Mucosa of descending colon (tissue), 3 donors: ENCODE measurements around the gene PAK5. TPM values are rescaled to one million over a fixed set of nuclear protein-coding genes. Genes with fewer than 3 reads are reported as not detected.

Experiments
- ATAC-seq: fragments of 200-7000 bp; cut with Tn5 transposase; one replicate; pipeline ENCODE4 v1.9.1; 2020; ENCODE audit warnings: mild to moderate bottlenecking, moderate library complexity
- DNase-seq, 3 donors: peaks; one replicate each; pipeline ENCODE4 v3.0.0-alpha.2; 2020
- H3K36me3 ChIP-seq: fragments of 200-600 bp; one replicate; pipeline ENCODE4 v1.8.0; 2021; ENCODE audit warnings: low read depth, mild to moderate bottlenecking
- H3K4me1 ChIP-seq: fragments of 200-600 bp; one replicate; pipeline ENCODE4 v1.8.0; 2021; ENCODE audit warnings: low read depth, mild to moderate bottlenecking
- H3K4me3 ChIP-seq: fragments of 200-600 bp; one replicate; pipeline ENCODE4 v1.8.0; 2021; ENCODE audit warnings: mild to moderate bottlenecking
- H3K9me3 ChIP-seq: fragments of 200-600 bp; one replicate; pipeline ENCODE4 v1.8.0; 2021; ENCODE audit warnings: mild to moderate bottlenecking
- CTCF ChIP-seq: fragments of 200-600 bp; IDR thresholded peaks from one replicate; pipeline ENCODE4 v1.8.0; 2022; ENCODE audit warnings: antibody characterized with exemption, mild to moderate bottlenecking
- intact Hi-C, 2 donors: fragments of 100-400 bp; cut with DNase I in 1 of 2; cut with micrococcal nuclease in 1 of 2; formaldehyde crosslinking; loops; one replicate each; pipeline versions ENCODE4 v1.11.0 to v1.11.1; 2022; cut with DNase I, micrococcal nuclease
- total RNA-seq, 3 donors: library from RNA; stranded (reverse); fragmentation: NEBNext Ultra II Directional in 2 of 3; extraction: Animal tissue kit (Norgen Biotek cat#: 25700) in 2 of 3; gene quantifications; one replicate each; pipeline versions ENCODE4 v1.2.1 to v1.2.4, GENCODE V29; 2021 to 2023
- donor health status: DM: no; HTN: no; CAD: no; lungs with moderate emphysema.
- donor health status: DM: no; HTN: no; CAD: no.
- donor health status: DM: no; HTN: yes; CAD: no.

The PAK5 gene
- total RNA-seq, 3 donors from 2014 or later: 0.06 to 0.13 TPM; not detected in 1

- Histone ChIP-seq H3K4me3 (no peak overlapping the region), H3K36me3 (no peaks in the 10 kb centered on the region), H3K9me3 (no peaks in the 10 kb centered on the region), H3K4me1 (no peaks in the 10 kb centered on the region)
- DNase-seq (no peak), ATAC-seq (no peak)
- TF ChIP-seq CTCF: no peak
- intact Hi-C loops: no loop called here
These were observed 288.6 kb downstream of the PAK5 start for GRCh38 chr20:9550283-9550682.

GRCh38 chr20:9543214-9543613 is 295.7 kb downstream of the PAK5 start:
- H3K4me1 ChIP-seq: no peaks in the 10 kb centered on the region
- H3K36me3 ChIP-seq: no peaks in the 10 kb centered on the region
- H3K4me3 ChIP-seq: no peak overlapping the region
- H3K9me3 ChIP-seq: no peaks in the 10 kb centered on the region
- no peak for ATAC-seq
- intact Hi-C loops: no loop called here
- no peak for TF ChIP-seq CTCF
- no peak for DNase-seq

- intact Hi-C loops: no loop called here
- H3K4me3 ChIP-seq: no peak overlapping the region
- no peaks in the 10 kb centered on the region for H3K36me3 ChIP-seq
- ATAC-seq (no peak), DNase-seq (no peak)
- no peak for TF ChIP-seq CTCF
- no peaks in the 10 kb centered on the region for H3K4me1 ChIP-seq
- H3K9me3 ChIP-seq: no peaks in the 10 kb centered on the region
These were observed 303.4 kb downstream of the PAK5 start for GRCh38 chr20:9535449-9535848.

GRCh38 chr20:9534025-9534424 is 304.9 kb downstream of the PAK5 start:
- no peaks in the 10 kb centered on the region for H3K36me3 ChIP-seq
- no peaks in the 10 kb centered on the region for H3K4me1 ChIP-seq
- TF ChIP-seq CTCF: no peak
- intact Hi-C loops: no loop called here
- H3K9me3 ChIP-seq: no peaks in the 10 kb centered on the region
- H3K4me3 ChIP-seq: no peak overlapping the region
- no peak for ATAC-seq
- no peak for DNase-seq

GRCh38 chr20:9532069-9532838 is 306.6 kb downstream of the PAK5 start:
- no peak for DNase-seq
- Histone ChIP-seq H3K36me3 (no peaks in the 10 kb centered on the region), H3K4me3 (no peak overlapping the region), H3K4me1 (no peaks in the 10 kb centered on the region), H3K9me3 (no peaks in the 10 kb centered on the region)
- TF ChIP-seq CTCF: no peak
- intact Hi-C loops: no loop called here
- ATAC-seq: no peak

GRCh38 chr20:9531581-9531980 is 307.3 kb downstream of the PAK5 start:
- intact Hi-C loops: no loop called here
- no peak for TF ChIP-seq CTCF
- Histone ChIP-seq H3K4me1 (no peaks in the 10 kb centered on the region), H3K4me3 (no peak overlapping the region), H3K9me3 (no peaks in the 10 kb centered on the region), H3K36me3 (no peaks in the 10 kb centered on the region)
- ATAC-seq (no peak), DNase-seq (no peak)
